ENCODE data around the gene UGCG. TPM values are rescaled to one million over a fixed set of nuclear protein-coding genes. Genes with fewer than 3 reads are reported as not detected.

Gene UGCG
- 184 and 266 TPM in 2 replicates for total RNA-seq

DNA sequence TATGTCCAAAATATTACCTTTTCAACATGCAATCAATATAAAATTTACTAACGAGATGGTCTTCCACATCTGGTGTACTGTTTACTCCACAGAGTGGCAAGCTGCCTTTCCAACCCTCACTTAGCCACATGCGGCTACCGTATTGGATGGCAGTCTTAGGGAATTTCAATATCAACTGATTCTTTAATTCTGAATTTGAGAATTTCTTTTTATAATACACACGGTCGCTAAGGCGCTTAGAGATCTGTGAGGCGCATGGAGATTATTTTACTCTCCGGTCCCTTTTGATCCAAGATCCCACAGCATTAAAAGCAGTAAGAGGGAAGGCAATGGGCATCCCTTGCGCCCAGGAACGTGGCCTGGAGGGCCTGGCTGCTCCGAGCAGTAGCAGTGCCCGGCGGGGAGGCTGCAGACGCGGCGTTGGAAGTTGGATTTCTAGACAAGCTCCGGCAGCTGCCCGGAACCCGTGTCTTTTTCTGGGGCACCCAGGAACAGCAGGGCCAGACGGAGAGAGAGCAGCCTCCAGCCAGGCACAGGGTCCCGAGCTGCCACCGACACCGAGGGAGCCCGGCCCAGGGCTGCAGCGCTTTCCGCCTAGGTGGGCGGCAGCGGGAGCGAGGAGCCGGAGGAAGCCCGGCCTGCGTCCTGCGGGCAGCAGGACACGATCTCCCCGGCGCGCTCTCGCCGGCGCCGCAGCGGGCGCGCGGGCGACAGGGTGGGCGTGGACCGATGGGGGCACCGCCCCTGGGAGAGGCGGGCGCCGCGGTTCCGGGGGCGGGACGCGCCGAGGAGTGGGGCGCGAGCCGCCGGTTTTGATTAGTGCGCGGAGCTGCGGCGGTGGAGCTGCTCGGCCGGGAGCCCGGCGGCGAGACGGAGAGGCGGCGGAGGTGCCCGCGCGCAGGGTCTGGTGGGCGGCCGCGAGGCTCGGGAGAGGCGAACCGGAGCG is at the start of gene UGCG:
Gene UGCG, plus strand, starts transcription at position 819 of the 946 bp plus-strand sequence. CDS start 402 bp downstream, outside the sequence.

Small RNAs within 50 kb of the gene (small RNA-seq; reads per million reads assigned to genes)
- gene MIR4668 = not detected

Other genes starting within 250 kb of the UGCG start
- gene GNG10, start 235.2 kb upstream of the UGCG start, total RNA-seq = 112 and 130 TPM in 2 replicates
- gene SHOC1, start 101.9 kb upstream of the UGCG start, total RNA-seq = 0.11 and 0.13 TPM in 2 replicates

Data from articular chondrocyte of knee joint (primary cell).